Panc1 (cell line): Measurements from ENCODE around the gene EXOC3L4. TPM values are rescaled to one million over a fixed set of nuclear protein-coding genes. Genes with fewer than 3 reads are reported as not detected.
A peak's percentile ranks its signal among the peaks of the same experiment; 100 is the strongest.

ENCODE experiments used
- ATAC-seq: fragments of 200-7000 bp; cut with Tn5 transposase; 2 replicates; pipeline ENCODE4 v1.9.1; 2020; ENCODE audit warnings: mild to moderate bottlenecking, moderate library complexity
- BruUV-seq: library from RNA; stranded (reverse); fragments of 400-500 nt; replicated peaks from 2 replicates; lab custom pipeline; 2021; lab: Mats Ljungman, UMichigan
- CTCF ChIA-PET: fragments of 300-600 bp; sonication (Branson Sonifier 250); formaldehyde crosslinking; loops from one replicate; lab custom pipeline; 2022; ENCODE audit warnings: antibody characterized with exemption; lab: Charles Lee
- POLR2A ChIA-PET: fragments of 300-600 bp; sonication (Branson Sonifier 250); formaldehyde crosslinking; loops from one replicate; lab custom pipeline; 2022; ENCODE audit warnings: antibody characterized with exemption; lab: Charles Lee
- DNase-seq: peaks from one replicate; pipeline ENCODE4 v3.0.0-alpha.2; 2010; ENCODE audit warnings: low read depth, low spot score
- H3K27ac ChIP-seq: 2 replicates; pipeline ENCODE4 v1.5.1; 2011; ENCODE audit warnings: mild to moderate bottlenecking, low read length, inconsistent platforms
- H3K27me3 ChIP-seq: fragments of 200-500 bp; sonication (Bioruptor generic); 2 replicates; pipeline ENCODE4 v1.6.0; 2014; ENCODE audit warnings: low read length, inconsistent platforms; ENCODE audit not compliant: control insufficient read depth, insufficient read depth
- H3K36me3 ChIP-seq: fragments of 200-500 bp; sonication (Bioruptor generic); 2 replicates; pipeline ENCODE4 v1.5.1; 2014; ENCODE audit warnings: inconsistent platforms, mild to moderate bottlenecking, low read length, moderate library complexity; ENCODE audit not compliant: control insufficient read depth, insufficient read depth
- H3K4me1 ChIP-seq: 2 replicates; pipeline ENCODE4 v1.5.1; 2011; ENCODE audit warnings: inconsistent platforms, mild to moderate bottlenecking, low read length, moderate library complexity; ENCODE audit not compliant: control insufficient read depth, insufficient read depth
- H3K4me3 ChIP-seq, 2 experiments: 2 replicates each; pipeline ENCODE4 v1.5.1; 2011 to 2012; ENCODE audit warnings: low read depth in 2 of 2, low read length in 2 of 2, mild to moderate bottlenecking in 2 of 2, inconsistent platforms in 1 of 2, moderate library complexity in 1 of 2
- H3K9me3 ChIP-seq: fragments of 200-500 bp; sonication (Bioruptor generic); 2 replicates; pipeline ENCODE4 v1.5.1; 2014; ENCODE audit warnings: low read depth, mild to moderate bottlenecking, inconsistent platforms, low read length, moderate library complexity; ENCODE audit not compliant: control insufficient read depth, insufficient read depth
- CTCF ChIP-seq: fragments of 450-650 bp; IDR thresholded peaks from 2 replicates; pipeline ENCODE4 v1.5.1; 2017; ENCODE audit warnings: mild to moderate bottlenecking
- POLR2AphosphoS5 ChIP-seq: IDR thresholded peaks from 2 replicates; pipeline ENCODE4 v1.6.1; 2012; ENCODE audit warnings: mild to moderate bottlenecking, low read depth, low read length, moderate library complexity
- REST ChIP-seq, 2 experiments: IDR thresholded peaks; 2 replicates each; pipeline ENCODE4 v1.6.1; 2011 to 2012; ENCODE audit warnings: low read depth in 2 of 2, control low read depth in 1 of 2, low read length in 1 of 2, mild to moderate bottlenecking in 1 of 2, moderate library complexity in 1 of 2; ENCODE audit not compliant: insufficient read depth in 1 of 2
- SIN3A ChIP-seq: IDR thresholded peaks from 2 replicates; pipeline ENCODE4 v1.6.1; 2012; ENCODE audit warnings: low read depth, mild to moderate bottlenecking, low read length, moderate library complexity, borderline replicate concordance; ENCODE audit not compliant: insufficient read depth
- TCF7L2 ChIP-seq: IDR thresholded peaks from 2 replicates; pipeline ENCODE4 v1.6.1; 2011; ENCODE audit warnings: mild to moderate bottlenecking, low read depth, low read length, inconsistent platforms
- in situ Hi-C: cut with HindIII; loops from 2 replicates; pipeline ENCODE4 v1.10.0; 2016; ENCODE audit warnings: low sequenced_read_pairs, low pct_unique_long_range_greater_than_20kb
- intact Hi-C: fragments of 100-400 bp; cut with micrococcal nuclease; formaldehyde crosslinking; loops from one replicate; pipeline ENCODE4 v1.10.0; 2022; ENCODE audit not compliant: unreplicated experiment
- total RNA-seq: library from RNA; stranded (reverse); gene quantifications from one replicate; pipeline ENCODE4 v1.2.1, GENCODE V29; 2021; ENCODE audit not compliant: unreplicated experiment

Gene EXOC3L4
- total RNA-seq, 1 experiment from 2014 or later, result 2.6 TPM

- DNase-seq, result no peak
- H3K4me3 ChIP-seq, result no peak overlapping the region
These were observed 16.8 kb downstream of the EXOC3L4 start for GRCh38 chr14:103111232-103111868.

More at GRCh38 chr14:103111232-103111868, 16.8 kb downstream of the EXOC3L4 start:
- BruUV-seq, result no TSS peak
- POLR2A ChIA-PET, result no interaction called here
- in situ Hi-C loops, result no loop called here
- CTCF ChIA-PET, result no interaction called here
- intact Hi-C loops, result no loop called here
- Histone ChIP-seq H3K9me3 (no peaks in the 10 kb centered on the region), H3K4me1 (peaks cover 61% of the 10 kb centered on the region), H3K27me3 (no peaks in the 10 kb centered on the region), H3K36me3 (no peaks in the 10 kb centered on the region), H3K27ac (peak overlapping the region; percentile 82)
- TF ChIP-seq REST (IDR thresholded peaks at IDR 0.05; ENCODE audit: insufficient read depth in 1 of 2, low read depth in 2 of 2, low read length in 1 of 2) (no peak), POLR2AphosphoS5 (no peak), CTCF (no peak), TCF7L2 (no peak), SIN3A (no peak)
- ATAC-seq, result peak; percentile 22
